ENCODE data around the gene SLC22A4.

The SLC22A4 gene

DNA sequence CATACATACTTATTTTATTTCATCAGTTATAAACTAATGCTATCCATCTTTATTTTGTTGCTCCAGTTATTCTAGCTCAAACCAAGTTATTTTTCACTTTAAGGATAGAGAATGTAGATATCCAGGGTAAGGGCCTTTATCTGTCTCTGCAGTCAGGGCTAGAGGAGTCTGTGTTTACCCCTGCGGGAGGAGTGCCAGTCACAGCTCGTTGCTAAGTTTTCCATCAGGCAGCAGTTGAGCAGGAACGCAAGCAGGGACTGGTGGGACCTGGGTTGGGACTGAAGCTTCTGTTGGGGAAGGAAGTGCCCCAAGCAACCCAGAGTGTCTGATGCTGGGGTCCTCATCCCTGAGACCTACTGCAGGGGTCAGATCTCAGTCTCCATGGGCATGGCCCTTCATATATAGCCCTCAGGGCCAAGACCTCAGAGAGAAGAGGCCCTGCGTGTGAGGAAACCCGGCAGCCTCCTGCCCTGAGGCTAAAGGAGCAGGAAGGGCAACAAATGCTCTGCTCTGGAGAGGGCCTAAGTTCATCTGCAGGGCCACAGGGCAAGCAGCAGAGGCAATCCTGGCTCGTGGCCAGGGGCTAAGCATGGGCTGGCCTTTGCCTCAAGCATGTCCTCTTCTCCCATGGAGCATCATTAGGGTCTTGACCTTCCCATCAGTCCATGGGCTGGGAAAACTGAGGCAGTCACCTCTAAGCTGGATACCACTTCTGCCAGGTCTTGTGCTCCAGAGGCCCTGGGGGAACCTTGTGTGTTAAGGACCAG lies 6.6 kb downstream of the SLC22A4 start:
- DNase-seq: no peak

DNA sequence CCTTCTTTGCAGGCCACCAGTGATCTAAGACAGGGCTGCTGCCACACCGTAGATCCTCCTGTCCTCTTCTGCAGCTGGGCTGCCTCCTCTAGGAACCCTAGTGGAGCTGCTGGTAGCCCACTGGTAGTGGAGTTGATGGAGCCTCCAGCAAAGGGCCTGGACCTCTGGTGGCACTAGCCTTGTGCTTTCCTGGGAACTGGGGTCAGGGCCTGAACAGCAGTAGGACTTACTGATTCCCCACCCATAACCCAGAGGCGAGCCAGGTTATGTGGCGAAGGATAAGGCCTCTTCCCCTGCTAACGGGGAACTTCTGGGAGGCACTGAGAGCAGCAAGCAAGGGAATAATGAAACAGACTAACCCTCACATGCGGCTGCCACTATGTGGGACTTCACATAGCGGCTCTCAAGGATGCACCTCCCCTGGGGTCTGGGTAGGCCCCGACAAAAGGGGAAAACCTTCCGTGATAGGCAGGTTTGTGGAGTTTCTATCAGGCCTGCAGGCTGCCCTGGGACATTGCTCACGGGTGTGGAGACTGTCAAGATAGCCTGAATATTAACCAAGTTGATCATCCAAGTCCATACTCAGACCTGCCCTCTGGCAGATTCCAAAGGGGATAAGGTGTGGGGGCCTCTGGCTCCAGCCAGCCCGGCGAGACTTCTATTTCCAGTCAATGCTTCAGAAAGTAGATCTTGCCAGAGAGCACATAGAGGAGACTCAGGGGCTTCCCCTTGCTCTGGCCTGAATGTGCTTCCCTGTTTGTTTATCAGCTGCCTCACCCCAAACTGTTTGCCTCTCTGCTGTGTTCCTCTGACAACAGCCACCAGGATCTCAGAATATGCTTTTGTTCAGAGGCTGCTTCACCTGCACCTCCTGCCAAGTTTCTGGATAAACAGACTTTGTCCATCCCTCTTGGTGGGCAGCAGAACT lies 7.4 kb downstream of the SLC22A4 start:
- no peak for DNase-seq

DNA sequence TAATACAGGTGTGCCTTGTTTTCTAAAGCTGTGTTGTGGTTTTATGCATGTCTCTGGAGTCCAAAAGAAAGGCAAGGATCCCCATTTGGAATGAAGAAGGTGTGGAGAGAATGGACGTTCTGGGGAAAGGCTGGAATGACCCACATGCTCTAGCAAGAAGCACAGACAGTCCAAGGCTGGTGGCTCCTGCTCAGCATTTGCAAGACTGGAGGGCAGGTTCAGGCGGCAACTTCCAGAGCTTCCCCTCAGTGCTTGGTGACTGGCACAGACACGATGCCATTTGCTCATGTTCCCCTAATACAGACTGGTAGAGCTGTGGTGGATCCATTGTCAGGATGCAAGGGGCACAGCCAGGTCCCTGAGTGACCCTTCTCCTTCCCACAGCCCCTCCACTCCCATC lies 8.2 kb downstream of the SLC22A4 start:
- DNase-seq: no peak

DNA sequence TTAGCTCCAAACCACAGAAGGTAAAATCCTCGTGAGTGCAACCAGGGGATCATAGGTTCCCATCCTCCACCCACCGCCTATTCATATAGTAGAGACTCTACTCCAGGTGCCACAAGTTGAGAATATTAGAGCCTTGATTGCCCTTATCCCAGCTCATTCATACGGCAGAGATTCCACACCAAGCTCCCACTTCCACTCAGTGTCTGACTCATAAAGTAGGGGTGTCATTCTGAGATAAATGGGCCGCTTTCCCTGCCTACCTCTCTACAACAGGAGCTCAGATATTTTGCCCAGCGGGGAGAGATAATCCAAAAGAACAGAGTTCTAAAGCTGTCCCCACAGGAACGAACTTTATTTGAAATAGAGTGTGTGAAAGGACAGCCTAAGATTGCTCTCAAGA lies 9.4 kb downstream of the SLC22A4 start:
- no peak for DNase-seq

DNA sequence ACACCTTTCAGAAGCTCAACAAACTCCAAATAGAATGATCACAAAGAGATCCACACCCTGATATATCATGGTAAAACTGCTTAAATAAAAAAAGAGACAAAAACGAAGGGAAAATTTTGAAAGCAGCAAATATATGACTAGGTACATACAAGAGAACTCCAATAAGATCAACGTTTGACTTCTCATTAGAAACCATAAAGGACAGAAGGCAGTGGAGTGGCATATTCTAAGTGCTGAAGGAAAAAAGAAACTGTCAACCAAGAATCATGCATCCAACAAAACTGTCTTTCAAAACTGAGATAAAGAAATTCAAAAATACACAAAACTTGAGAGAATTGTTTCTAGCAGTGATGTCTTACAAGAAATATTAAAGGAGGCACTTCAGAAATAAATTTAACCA lies 11.2 kb downstream of the SLC22A4 start:
- no peak for DNase-seq

DNA sequence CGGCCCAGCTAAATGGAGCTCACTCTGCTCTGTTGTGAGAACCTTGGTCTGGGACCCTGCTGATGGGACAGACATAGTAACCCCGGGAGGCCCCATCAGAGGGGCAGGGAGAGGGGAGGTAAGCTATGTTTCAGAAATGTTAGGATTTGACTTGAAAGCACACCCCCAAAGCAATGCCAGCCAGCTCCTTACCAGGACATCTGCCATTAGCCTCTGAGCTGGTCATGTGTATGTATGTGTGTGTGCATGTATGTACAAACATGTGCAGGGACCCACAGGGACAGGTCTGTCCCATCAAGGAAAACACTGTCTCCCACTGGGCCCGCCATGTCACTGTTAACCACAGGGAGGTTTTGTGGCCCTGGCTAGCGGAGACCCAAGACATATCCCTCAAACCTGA lies 14.5 kb downstream of the SLC22A4 start:
- no peak for DNase-seq

DNA sequence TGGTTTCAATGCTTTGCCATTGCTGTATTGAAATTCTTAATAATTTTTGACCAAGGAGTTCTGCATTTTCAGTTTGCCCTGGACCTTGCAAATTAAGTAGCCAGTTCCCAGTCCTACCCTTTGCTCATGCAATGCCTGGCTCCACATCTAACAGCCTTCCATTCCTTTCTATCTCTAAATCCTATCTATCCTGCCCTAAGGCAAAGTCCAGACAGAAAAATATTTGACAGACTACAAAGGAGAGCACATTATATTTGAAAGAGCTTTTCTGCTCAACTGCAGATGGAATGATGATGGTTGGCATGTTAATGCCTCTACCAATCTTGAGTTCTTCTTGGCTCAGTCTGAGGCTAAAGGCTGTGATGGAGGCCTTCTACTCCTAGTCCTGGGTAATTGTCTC lies 15.5 kb downstream of the SLC22A4 start:
- no peak for DNase-seq

DNA sequence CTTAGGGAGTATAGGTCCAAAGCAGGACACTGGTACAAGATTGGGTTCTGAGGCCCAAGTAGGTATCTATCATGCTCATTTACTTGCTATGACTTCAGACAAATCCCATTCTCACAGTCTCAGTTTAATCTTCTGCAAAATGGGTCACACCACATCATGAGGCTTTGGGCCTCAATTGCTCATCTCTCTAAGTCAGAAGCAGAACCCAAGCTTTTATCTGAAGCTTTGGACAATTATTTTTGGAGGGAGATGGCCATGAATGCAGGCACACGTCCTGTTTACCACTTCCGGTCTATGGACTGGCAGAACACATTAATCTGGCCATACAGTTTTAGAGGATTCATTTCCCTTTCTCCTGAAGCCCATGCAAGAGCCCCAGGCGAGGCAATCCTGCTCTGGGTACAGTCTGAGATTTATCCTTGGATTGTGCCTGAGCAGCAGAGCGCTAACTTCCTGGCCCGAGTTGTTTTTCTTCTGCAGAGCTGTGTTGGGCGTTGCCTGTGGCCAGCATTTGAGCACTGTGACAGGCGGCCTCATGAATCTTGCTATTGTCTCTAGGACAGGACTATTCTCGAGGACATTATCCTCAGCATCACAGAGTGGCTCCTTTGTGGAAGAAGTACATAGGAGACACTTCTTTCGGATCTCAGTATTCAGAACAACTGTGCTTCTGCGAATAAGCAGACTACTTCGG lies 16.1 kb downstream of the SLC22A4 start:
- DNase-seq: no peak

DNA sequence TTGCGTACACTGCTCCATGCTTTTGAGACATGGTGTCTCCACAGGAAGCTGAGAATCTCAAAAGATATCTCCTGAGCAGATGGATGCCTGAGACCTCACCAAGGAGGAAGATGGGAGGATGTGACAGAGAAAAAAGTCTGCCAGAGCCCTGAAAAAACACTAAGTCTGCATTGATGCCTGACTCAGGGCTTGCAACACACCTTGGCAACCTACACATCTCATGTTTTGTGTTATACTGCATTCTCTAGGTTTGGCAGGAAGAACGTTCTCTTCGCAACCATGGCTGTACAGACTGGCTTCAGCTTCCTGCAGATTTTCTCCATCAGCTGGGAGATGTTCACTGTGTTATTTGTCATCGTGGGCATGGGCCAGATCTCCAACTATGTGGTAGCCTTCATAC lies 19.2 kb downstream of the SLC22A4 start:
- no peak for DNase-seq

DNA sequence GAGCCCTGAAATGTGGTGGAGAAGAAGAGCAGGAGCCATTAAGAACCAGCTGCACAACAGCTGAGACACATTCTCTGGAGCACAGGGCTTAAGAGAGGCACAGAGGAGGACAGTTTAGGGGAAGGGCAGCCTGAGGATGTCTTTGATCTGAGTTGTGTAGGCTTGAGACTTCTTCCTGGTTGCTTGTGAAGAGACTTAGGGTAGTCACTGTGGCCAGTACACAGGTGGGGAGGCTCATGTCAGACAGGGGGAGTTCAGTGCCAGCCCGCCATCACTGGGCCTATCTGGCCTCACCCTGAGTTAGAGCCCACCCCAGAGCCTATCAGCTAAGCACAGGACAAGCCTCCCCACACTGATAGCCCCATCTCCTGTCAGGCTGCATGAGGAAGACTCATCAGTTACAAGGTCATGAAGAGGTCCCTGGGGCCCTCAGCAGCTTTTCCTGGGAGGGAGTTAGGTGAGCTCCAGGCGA lies 19.8 kb downstream of the SLC22A4 start:
- no peak for DNase-seq

DNA sequence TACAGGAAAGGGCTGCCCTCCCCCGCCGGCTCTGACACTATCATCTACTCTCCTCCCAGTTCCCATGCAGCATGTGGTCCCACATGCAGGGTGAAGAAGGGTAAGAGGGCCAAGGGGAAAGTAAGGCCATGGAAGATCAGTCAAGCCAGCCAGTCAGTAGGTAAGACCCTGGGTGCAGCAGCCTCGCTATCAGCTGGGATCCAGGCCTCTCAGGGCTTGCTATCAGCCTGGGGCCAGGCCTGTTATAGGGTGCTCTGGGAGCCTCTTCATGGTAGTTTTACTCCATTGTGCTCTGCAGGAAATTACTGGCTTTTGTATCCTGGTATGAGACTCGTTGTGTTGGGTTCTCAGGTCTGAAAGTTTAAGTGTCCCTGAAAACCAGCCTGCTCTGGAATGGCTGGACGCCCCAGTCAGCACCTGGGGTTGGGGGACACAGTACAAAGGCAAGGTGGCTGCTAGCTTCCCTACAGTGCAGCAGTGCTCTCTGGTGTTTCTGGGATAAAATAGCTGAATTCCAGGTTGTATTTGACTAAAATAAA lies 21.4 kb downstream of the SLC22A4 start:
- no peak for DNase-seq

DNA sequence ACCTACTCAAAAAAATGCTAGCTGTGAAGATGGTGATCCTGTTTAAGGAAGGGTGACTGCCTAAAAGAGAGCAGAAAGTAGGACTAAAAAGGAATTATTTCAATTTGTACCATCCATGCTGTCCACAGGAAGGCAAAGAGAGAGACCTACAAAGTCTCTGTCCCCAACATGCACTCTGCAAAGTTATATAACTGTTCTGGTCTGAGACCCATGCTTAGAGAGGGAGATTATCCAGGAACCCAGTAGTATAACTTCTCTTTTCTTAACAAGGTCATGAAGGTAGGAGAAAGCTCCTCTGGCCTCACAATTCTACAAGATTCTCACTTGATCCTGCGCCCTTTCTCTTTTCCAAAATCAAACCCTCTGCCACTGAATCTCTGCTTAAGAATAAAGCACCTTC lies 25.8 kb downstream of the SLC22A4 start:
- no peak for DNase-seq

DNA sequence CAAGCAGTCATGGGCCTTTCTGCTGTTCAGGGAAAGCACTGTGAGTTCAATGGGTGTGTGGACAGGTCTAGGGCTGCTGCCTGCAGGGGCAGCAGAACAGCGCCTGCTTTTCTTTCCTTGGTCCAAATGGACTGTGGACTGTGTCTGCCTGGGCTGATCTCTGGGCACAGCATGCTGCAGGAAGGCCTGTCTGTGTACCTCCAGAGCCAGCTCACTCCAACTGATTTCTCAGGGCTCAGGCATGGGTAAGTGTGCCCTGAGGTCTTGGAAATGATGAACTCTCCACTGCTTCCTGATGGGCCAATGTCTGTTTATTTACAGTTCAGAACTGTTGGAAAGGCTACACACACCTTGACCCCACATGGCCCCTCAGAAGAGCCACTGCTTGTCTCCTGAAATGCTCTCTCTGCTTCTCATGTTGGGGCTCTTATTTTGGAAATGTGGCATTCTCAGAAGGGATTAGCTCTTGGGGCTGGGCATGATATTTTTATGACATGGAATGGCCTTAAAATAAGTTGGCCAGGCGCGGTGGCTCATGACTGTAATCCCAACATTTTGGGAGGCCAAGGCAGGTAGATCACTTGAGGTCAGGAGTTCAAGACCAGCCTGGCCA lies 27.0 kb downstream of the SLC22A4 start:
- DNase-seq: no peak

DNA sequence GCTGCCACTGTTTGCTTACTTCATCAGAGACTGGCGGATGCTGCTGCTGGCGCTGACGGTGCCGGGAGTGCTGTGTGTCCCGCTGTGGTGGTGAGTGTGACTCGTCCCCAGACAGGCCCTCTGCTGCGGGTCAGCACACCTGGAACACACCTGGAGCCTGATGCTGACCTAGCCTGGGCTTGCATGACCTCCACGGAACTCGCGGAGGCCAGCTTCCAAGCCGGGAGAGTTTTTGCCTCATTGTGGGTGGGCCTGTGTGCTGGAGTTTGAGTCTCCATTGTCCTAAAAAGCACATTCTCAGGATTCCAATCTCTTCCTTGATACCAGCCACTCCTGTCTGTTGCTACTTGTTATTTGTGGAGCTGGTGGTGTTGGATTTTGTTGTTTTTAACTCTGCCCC lies 28.1 kb downstream of the SLC22A4 start:
- no peak for DNase-seq

DNA sequence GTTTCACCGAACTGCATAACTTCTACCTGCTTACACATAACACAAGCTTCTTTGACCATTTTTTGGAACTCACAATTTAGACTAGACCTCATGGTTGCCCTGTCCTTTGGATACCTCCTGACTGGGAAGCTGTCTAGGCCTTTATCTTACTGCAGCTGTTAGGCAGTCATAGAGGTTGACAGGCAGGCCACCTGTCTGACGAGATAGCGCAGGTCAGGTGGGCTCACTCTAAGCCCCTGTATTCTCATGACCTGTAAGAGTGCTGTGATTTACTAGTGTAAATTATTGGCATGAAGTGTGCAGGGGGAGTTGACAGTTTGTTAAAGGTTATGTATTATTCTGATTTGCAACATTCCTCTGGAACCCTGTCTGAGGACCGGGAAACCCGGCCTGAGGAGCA lies 29.0 kb downstream of the SLC22A4 start:
- DNase-seq: no peak

DNA sequence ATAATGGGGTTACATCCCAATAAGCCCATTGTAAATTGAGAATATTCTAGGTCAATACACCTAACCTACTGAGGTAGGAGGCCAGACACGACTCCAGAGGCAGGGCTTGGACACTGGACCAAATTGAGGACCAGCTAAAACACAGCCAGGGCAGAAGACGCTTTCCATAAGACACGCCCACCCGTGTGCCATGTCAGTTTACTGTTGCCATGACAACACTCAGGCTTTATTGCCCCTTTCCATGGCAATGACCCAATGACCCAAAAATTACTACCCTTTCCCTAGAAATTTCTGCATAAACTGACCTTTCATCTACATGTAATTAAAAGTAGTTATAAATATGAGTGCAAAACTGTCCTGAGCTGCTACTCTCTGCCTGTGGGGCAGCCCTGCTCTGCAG lies 31.5 kb downstream of the SLC22A4 start:
- no peak for DNase-seq

DNA sequence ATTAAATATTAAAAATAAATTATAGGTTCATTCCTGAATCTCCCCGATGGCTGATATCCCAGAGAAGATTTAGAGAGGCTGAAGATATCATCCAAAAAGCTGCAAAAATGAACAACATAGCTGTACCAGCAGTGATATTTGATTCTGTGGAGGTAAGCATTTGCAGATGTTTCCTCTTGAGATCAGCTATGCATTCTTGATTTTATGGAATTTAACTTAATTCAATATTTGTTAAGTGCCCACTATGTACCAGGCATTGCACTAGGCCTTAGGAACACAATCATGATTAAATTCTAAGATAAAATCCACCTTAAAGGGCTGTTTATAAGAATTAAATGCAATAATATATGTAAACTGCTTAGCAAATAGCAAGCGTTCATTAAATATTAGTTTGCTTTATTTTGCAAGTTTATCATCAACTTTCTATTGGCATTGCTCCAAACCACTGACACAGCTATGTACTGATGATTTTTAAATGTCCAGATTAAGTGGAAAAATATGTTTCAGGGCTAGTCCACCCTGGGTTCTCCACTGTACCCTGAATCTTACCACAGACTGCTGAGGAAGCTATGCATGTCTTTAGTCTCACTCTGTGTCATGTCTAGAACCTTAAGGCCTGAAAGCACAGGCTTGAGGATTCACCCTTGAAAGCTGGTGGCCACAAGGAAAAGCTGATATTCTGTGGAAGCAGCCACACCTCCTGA lies 33.2 kb downstream of the SLC22A4 start:
- DNase-seq: no peak

DNA sequence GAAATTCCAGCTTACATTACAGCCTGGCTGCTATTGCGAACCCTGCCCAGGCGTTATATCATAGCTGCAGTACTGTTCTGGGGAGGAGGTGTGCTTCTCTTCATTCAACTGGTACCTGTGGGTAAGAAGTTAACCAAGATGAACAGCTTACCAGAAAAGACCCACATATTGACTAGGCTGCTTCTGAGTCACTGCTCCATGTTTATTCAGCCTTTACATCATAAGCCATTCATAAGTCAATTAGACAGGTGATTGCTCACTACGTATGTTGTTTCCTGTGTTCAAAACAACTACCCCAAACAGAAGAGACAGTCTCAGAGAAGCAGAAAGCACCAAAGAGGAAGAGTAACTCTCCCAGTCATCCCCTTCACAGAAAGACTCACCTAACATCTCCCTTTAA lies 40.6 kb downstream of the SLC22A4 start:
- no peak for DNase-seq

DNA sequence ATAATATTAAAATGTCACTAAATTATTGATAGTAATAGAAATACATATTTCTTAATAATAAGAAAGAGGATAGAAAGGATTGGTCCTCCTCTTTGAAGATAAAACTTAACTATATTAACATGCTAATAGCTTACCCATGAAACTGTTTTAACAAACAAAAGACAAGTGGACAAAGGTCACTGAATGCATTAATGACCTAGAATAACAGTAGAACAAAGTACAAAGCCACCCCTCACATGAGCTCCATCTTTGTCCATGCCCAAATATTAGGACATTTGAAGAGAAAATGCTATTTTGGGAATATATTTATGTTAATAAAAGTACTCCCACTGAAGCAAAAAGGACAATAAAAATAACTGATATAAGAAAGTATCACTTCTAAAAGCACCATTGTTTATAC lies 41.2 kb downstream of the SLC22A4 start:
- DNase-seq: no peak

DNA sequence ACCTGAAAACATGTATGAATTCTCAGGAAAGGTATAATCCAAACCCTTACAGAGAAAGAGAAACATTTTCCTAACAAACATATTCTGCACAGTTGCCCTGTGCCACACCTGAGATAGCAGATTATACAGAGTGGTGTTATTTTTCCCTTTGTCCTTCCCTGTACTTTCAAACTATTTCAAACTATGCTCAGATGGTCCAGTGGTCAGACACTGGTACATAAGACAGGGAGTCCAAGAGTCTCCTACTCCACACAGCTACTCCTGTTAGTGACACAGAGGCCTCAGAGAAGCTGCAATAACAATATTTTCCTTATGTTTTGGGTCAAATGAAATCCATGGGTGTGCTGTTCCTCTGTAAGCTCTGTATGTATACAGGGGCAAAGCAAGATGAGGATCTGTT lies 45.3 kb downstream of the SLC22A4 start:
- no peak for DNase-seq

DNA sequence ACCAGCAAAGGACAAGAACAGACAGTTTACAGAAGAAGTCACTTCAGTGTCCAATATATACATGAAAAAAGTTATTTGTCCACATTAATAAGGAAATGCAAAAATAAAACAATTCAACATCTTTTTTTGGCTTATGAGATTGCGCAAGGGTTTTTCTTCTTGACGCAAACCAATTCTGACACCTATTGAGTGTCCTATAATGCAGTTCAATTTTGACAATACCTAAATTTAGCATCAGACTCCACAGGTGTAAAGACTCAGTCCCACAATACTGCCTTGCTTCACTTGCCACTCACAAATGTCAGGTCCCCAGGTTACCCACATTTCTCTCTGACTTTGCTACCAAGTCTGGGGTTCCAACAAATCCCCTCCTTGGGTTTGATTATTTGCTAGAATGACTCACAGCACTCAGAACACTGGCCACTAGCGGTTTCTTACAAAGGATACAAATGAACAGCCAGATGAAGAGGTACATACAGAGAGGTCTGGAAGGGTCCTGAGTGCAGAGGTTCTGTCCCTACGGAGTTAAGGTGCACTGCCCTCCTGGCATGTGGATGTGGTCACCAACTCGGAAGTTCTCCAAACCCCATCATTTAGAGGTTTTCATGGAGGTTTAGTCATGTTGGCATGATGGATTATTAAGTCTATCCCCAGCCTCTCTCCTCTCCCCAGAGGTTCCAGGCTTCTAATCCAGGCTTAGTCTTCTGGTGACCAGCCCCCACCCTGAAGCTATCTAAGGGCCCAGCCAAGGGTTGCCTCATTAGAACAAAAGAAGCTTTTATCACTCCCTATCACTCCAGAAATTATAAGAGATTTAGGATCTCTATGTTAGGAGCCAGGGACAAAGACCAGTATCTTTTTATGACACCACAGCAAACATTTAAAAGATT lies 48.3 kb downstream of the SLC22A4 start:
- no peak for DNase-seq

Measured in GF-D8 (cell line).